A549 (cell line): ENCODE results near the gene CC2D2A. TPM values are rescaled to one million over a fixed set of nuclear protein-coding genes. Genes with fewer than 3 reads are reported as not detected.

Experiments
- ATAC-seq, 2 experiments: fragments of 200-7000 bp in 1 of 2; fragments of >200 bp in 1 of 2; cut with Nextera tagmentation in 1 of 2; cut with Tn5 transposase in 1 of 2; 3 replicates each; pipeline versions ENCODE4 v1.8.0 to v1.9.1; 2018 to 2020; ENCODE audit warnings: mild to moderate bottlenecking in 1 of 2, moderate library complexity in 1 of 2
- CTCF ChIA-PET: fragments of 300-600 bp; sonication (Branson Sonifier 250); formaldehyde crosslinking; extraction: SDS; loops from one replicate; lab custom pipeline; 2021; ENCODE audit warnings: antibody characterized with exemption, inconsistent platforms; lab: Yijun Ruan, JAX
- POLR2A ChIA-PET: fragments of 350-600 bp; formaldehyde crosslinking; extraction: SDS; loops from one replicate; lab custom pipeline; 2021; ENCODE audit warnings: antibody characterized with exemption, inconsistent platforms; lab: Yijun Ruan, JAX
- DNase-seq, 2 experiments: peaks; one replicate each; pipeline versions ENCODE4 v3.0.0 to v3.0.0-alpha.2; 2011 to 2016; ENCODE audit warnings: low read depth in 1 of 2, low spot score in 1 of 2
- FAIRE-seq: peaks from 2 replicates; lab custom pipeline; 2011; peaks lifted over from hg19 to GRCh38; lab: Jason Lieb, UNC
- H3K27ac ChIP-seq, 2 experiments: fragments of >200 bp; sonication (Bioruptor Twin); formaldehyde crosslinking; 3 replicates each; pipeline ENCODE4 v1.5.1; 2016 to 2017
- H3K4me1 ChIP-seq: fragments of >200 bp; sonication (Bioruptor Twin); formaldehyde crosslinking; 3 replicates; pipeline ENCODE4 v1.6.1; 2016
- H3K4me2 ChIP-seq: fragments of >200 bp; sonication (Bioruptor Twin); formaldehyde crosslinking; 3 replicates; pipeline ENCODE4 v1.6.1; 2016
- H3K4me3 ChIP-seq: fragments of >200 bp; sonication (Bioruptor Twin); formaldehyde crosslinking; 3 replicates; pipeline ENCODE4 v1.5.1; 2016
- H3K9me3 ChIP-seq: fragments of >200 bp; sonication (Bioruptor Twin); formaldehyde crosslinking; 3 replicates; pipeline ENCODE4 v1.6.1; 2016
- EHMT2 ChIP-seq: fragments of 200-600 bp; sonication (generic); IDR thresholded peaks from 2 replicates; pipeline ENCODE4 v1.6.1; 2016; ENCODE audit warnings: antibody characterized with exemption, low read depth, mild to moderate bottlenecking, moderate library complexity
- FOSB ChIP-seq: fragments of 250-450 bp; sonication (Bioruptor Pico); IDR thresholded peaks from 2 replicates; pipeline ENCODE4 v1.5.0; 2020; ENCODE audit warnings: mild to moderate bottlenecking, moderate library complexity
- HEYL ChIP-seq: fragments of 250-450 bp; sonication (Bioruptor Pico); IDR thresholded peaks from 2 replicates; pipeline ENCODE4 v1.8.0; 2021; ENCODE audit warnings: mild to moderate bottlenecking, moderate library complexity
- HOXA7 ChIP-seq: fragments of 250-450 bp; sonication (Bioruptor Pico); IDR thresholded peaks from 2 replicates; pipeline ENCODE4 v1.5.0; 2020; ENCODE audit warnings: mild to moderate bottlenecking, moderate library complexity
- HOXB13 ChIP-seq: fragments of 250-450 bp; sonication (Bioruptor Pico); IDR thresholded peaks from 2 replicates; pipeline ENCODE4 v1.5.0; 2020; ENCODE audit warnings: low read depth, mild to moderate bottlenecking, moderate library complexity
- KDM1A ChIP-seq: fragments of 200-600 bp; sonication (generic); IDR thresholded peaks from 2 replicates; pipeline ENCODE4 v1.6.1; 2016; ENCODE audit warnings: low read depth, mild to moderate bottlenecking
- KDM5A ChIP-seq: fragments of 200-600 bp; sonication (generic); IDR thresholded peaks from 2 replicates; pipeline ENCODE4 v1.6.1; 2016; ENCODE audit warnings: antibody characterized with exemption, mild to moderate bottlenecking
- MYC ChIP-seq: IDR thresholded peaks from 2 replicates; pipeline ENCODE4 v1.6.1; 2012; ENCODE audit warnings: mild to moderate bottlenecking, inconsistent platforms, low read length, improper control_type of control experiment, borderline replicate concordance
- NFE2L2 ChIP-seq: fragments of 150-350 bp; conservative IDR thresholded peaks from 2 replicates; pipeline ENCODE4 v1.6.1; 2014; ENCODE audit warnings: low read length
- PHF8 ChIP-seq: fragments of 200-600 bp; sonication (generic); IDR thresholded peaks from 2 replicates; pipeline ENCODE4 v1.6.1; 2016; ENCODE audit warnings: low read depth, mild to moderate bottlenecking, antibody characterized with exemption, moderate library complexity, borderline replicate concordance
- RARB ChIP-seq: fragments of 250-450 bp; sonication (Bioruptor Pico); IDR thresholded peaks from 2 replicates; pipeline ENCODE4 v1.8.0; 2021; ENCODE audit warnings: mild to moderate bottlenecking, moderate library complexity
- RNF2 ChIP-seq: fragments of 200-600 bp; sonication (generic); IDR thresholded peaks from 2 replicates; pipeline ENCODE4 v1.6.1; 2016; ENCODE audit warnings: low read depth, mild to moderate bottlenecking, antibody characterized with exemption, moderate library complexity, borderline replicate concordance
- ZSCAN20 ChIP-seq: fragments of 250-450 bp; sonication (Bioruptor Pico); IDR thresholded peaks from 2 replicates; pipeline ENCODE4 v1.8.0; 2022; ENCODE audit warnings: mild to moderate bottlenecking, moderate library complexity
- WGBS: methylation state at CpG from one replicate; pipeline ENCODE4 v1.1.6; 2017; ENCODE audit errors: missing lambda C conversion rate; 5-methylcytosine and 5-hydroxymethylcytosine counted together
- polyA minus RNA-seq: library from RNA; depleted of rRNA, polyadenylated mRNA; stranded (reverse); fragments of >200 nt; gene quantifications from 2 replicates; pipeline ENCODE4 v1.2.3, GENCODE V29; 2011; rRNA and poly(A)+ RNA removed
- polyA plus RNA-seq, 4 experiments: library from polyadenylated mRNA; depleted of rRNA in 3 of 4; stranded (reverse); fragments of >200 nt; fragmentation: RNase III in 1 of 4; extraction: RNeasy Plus Mini Kit Qiagen cat#74134 plus additional on column Dnase treatment in 1 of 4; gene quantifications; 2 replicates in 3 of 4; 3 replicates in 1 of 4; pipeline ENCODE4 v1.2.3, GENCODE V29; 2011 to 2017
- TF ChIP-seq, protein P1 (sequence below): fragments of 250-450 bp; sonication (Bioruptor Pico); IDR thresholded peaks from 2 replicates; pipeline ENCODE4 v1.5.0; 2021; ENCODE audit warnings: mild to moderate bottlenecking, moderate library complexity, borderline replicate concordance
- TF ChIP-seq, protein P2 (sequence below): IDR thresholded peaks from 2 replicates; pipeline ENCODE4 v1.6.1; 2012
- TF ChIP-seq, protein P3 (sequence below): fragments of 250-450 bp; sonication (Bioruptor Pico); IDR thresholded peaks from 2 replicates; pipeline ENCODE4 v1.5.0; 2020; ENCODE audit warnings: low read depth, mild to moderate bottlenecking, moderate library complexity
- TF ChIP-seq, protein P4 (sequence below): fragments of 450-650 bp; IDR thresholded peaks from 2 replicates; pipeline ENCODE4 v1.6.1; 2014; ENCODE audit warnings: antibody characterized with exemption
- TF ChIP-seq, protein P5 (sequence below): fragments of >200 bp; sonication (Bioruptor Twin); formaldehyde crosslinking; IDR thresholded peaks from 3 replicates; pipeline ENCODE4 v1.5.1; 2016
- TF ChIP-seq, protein P6 (sequence below): fragments of 200-600 bp; sonication (generic); IDR thresholded peaks from 2 replicates; pipeline ENCODE4 v1.6.1; 2016; ENCODE audit warnings: antibody characterized with exemption, mild to moderate bottlenecking, moderate library complexity

The CC2D2A gene
- polyA plus RNA-seq (2011; rRNA removed): 18.8 and 23.3 TPM in 2 replicates
- polyA plus RNA-seq (2012; cell fraction: cytosol; rRNA removed): 6.7 and 7.3 TPM in 2 replicates
- 6.0 and 8.9 TPM in 2 replicates for polyA plus RNA-seq (2012; cell fraction: nucleus; rRNA removed)
- 10.1 to 11.3 TPM (median 10.7 TPM) in 3 replicates for polyA plus RNA-seq (2017; fragmentation: RNase III; extraction: RNeasy Plus Mini Kit Qiagen cat#74134 plus additional on column Dnase treatment)
- polyA minus RNA-seq: 11.8 and 13.5 TPM in 2 replicates

DNA sequence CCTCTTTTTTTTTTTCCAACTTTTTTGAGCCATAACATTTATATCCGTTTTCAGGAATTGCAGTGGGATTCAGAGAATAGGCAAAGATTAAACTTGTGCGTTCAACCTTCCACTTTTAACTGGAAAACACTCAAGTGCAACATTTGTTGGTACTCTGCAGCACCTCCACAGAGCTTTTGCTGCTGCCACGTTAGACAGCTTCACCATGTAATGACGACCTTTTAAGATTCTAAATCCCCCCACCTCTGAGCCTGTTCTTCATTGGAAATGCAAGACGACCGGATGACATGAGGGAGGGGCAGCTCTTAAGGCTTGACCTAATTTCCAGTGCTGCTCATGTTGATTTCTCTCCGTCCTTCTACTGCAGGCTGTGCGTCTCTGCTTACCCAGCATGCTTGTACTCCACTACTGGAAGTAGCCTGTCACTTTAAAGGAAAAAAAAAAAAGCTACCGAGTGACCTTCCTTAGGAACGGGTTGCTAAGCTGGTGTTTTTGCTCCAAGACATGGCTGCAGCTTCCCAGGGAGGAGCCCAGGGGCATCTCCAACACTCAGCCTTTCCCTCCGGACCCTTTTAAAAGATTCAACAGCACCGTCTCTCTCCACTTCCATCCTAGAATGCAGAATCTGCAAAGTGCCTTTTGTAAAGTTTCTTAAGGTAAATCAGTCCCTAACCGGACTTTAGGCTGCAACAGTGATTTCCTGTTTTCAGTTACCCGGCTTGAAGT lies at the start of gene CC2D2A:
Gene CC2D2A, plus strand, starts transcription at position 481 of the 726 bp plus-strand sequence. CDS start 6,051 bp downstream, outside the sequence.
- TF ChIP-seq, protein P1, sequence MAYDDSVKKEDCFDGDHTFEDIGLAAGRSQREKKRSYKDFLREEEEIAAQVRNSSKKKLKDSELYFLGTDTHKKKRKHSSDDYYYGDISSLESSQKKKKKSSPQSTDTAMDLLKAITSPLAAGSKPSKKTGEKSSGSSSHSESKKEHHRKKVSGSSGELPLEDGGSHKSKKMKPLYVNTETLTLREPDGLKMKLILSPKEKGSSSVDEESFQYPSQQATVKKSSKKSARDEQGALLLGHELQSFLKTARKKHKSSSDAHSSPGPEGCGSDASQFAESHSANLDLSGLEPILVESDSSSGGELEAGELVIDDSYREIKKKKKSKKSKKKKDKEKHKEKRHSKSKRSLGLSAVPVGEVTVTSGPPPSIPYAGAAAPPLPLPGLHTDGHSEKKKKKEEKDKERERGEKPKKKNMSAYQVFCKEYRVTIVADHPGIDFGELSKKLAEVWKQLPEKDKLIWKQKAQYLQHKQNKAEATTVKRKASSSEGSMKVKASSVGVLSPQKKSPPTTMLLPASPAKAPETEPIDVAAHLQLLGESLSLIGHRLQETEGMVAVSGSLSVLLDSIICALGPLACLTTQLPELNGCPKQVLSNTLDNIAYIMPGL (CRISPR knock-in tag): no peak
- TF ChIP-seq HOXA7 (CRISPR knock-in tag): no peak
- TF ChIP-seq MYC: no peak
- no peak for TF ChIP-seq PHF8
- no peak for TF ChIP-seq RARB (CRISPR knock-in tag)
- TF ChIP-seq, protein P2, sequence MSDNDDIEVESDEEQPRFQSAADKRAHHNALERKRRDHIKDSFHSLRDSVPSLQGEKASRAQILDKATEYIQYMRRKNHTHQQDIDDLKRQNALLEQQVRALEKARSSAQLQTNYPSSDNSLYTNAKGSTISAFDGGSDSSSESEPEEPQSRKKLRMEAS: no peak
- no peak for TF ChIP-seq HEYL (CRISPR knock-in tag)
- no peak for TF ChIP-seq EHMT2
- no peak for TF ChIP-seq NFE2L2
- no peak for TF ChIP-seq RNF2
- no peak for TF ChIP-seq KDM5A
- TF ChIP-seq ZSCAN20 (CRISPR knock-in tag): no peak
- TF ChIP-seq, protein P3, sequence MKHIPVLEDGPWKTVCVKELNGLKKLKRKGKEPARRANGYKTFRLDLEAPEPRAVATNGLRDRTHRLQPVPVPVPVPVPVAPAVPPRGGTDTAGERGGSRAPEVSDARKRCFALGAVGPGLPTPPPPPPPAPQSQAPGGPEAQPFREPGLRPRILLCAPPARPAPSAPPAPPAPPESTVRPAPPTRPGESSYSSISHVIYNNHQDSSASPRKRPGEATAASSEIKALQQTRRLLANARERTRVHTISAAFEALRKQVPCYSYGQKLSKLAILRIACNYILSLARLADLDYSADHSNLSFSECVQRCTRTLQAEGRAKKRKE (CRISPR knock-in tag): no peak
- TF ChIP-seq, protein P4, sequence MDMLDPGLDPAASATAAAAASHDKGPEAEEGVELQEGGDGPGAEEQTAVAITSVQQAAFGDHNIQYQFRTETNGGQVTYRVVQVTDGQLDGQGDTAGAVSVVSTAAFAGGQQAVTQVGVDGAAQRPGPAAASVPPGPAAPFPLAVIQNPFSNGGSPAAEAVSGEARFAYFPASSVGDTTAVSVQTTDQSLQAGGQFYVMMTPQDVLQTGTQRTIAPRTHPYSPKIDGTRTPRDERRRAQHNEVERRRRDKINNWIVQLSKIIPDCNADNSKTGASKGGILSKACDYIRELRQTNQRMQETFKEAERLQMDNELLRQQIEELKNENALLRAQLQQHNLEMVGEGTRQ: no peak
- TF ChIP-seq HOXB13 (CRISPR knock-in tag): no peak
- TF ChIP-seq FOSB (CRISPR knock-in tag): no peak
- TF ChIP-seq, protein P5, sequence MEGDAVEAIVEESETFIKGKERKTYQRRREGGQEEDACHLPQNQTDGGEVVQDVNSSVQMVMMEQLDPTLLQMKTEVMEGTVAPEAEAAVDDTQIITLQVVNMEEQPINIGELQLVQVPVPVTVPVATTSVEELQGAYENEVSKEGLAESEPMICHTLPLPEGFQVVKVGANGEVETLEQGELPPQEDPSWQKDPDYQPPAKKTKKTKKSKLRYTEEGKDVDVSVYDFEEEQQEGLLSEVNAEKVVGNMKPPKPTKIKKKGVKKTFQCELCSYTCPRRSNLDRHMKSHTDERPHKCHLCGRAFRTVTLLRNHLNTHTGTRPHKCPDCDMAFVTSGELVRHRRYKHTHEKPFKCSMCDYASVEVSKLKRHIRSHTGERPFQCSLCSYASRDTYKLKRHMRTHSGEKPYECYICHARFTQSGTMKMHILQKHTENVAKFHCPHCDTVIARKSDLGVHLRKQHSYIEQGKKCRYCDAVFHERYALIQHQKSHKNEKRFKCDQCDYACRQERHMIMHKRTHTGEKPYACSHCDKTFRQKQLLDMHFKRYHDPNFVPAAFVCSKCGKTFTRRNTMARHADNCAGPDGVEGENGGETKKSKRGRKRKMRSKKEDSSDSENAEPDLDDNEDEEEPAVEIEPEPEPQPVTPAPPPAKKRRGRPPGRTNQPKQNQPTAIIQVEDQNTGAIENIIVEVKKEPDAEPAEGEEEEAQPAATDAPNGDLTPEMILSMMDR: no peak
- TF ChIP-seq, protein P6, sequence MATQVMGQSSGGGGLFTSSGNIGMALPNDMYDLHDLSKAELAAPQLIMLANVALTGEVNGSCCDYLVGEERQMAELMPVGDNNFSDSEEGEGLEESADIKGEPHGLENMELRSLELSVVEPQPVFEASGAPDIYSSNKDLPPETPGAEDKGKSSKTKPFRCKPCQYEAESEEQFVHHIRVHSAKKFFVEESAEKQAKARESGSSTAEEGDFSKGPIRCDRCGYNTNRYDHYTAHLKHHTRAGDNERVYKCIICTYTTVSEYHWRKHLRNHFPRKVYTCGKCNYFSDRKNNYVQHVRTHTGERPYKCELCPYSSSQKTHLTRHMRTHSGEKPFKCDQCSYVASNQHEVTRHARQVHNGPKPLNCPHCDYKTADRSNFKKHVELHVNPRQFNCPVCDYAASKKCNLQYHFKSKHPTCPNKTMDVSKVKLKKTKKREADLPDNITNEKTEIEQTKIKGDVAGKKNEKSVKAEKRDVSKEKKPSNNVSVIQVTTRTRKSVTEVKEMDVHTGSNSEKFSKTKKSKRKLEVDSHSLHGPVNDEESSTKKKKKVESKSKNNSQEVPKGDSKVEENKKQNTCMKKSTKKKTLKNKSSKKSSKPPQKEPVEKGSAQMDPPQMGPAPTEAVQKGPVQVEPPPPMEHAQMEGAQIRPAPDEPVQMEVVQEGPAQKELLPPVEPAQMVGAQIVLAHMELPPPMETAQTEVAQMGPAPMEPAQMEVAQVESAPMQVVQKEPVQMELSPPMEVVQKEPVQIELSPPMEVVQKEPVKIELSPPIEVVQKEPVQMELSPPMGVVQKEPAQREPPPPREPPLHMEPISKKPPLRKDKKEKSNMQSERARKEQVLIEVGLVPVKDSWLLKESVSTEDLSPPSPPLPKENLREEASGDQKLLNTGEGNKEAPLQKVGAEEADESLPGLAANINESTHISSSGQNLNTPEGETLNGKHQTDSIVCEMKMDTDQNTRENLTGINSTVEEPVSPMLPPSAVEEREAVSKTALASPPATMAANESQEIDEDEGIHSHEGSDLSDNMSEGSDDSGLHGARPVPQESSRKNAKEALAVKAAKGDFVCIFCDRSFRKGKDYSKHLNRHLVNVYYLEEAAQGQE: no peak
- TF ChIP-seq KDM1A: no peak

More for the DNA sequence above, at the start of gene CC2D2A:
- H3K4me2 ChIP-seq: peak within 1 kb of the TSS; percentile 93
- no peaks in the 10 kb centered on the region for H3K9me3 ChIP-seq
- no peaks in the 10 kb centered on the region for H3K4me1 ChIP-seq
- FAIRE-seq: no peak
- 2% methylated on average over 14 of the region's 14 CpGs for WGBS
- ChIA-PET CTCF (interaction anchor here (0.5 to 3.0 kb wide), 8 partner anchors 10 to 1812 kb away, joined by 3 to 18 read pairs (median 4); no protein-coding TSS in a partner anchor), POLR2A (interaction anchor here (0.6 to 1.7 kb wide), 2 partner anchors 10 to 1900 kb away, joined by 3 to 4 read pairs; no protein-coding TSS in a partner anchor)
- ATAC-seq: peak; percentile 98 to 99
- H3K27ac ChIP-seq: peak within 1 kb of the TSS; percentile 63 to 81
- H3K4me3 ChIP-seq: peak within 1 kb of the TSS; percentile 61
- peak; percentile 38 to 58 for DNase-seq
